Neural crest cell (in vitro differentiated cells): ENCODE measurements around the gene ATP6V0A1. TPM values are rescaled to one million over a fixed set of nuclear protein-coding genes. Genes with fewer than 3 reads are reported as not detected.
A peak's percentile ranks its signal among the peaks of the same experiment; 100 is the strongest.

Experiments used
- DNase-seq: peaks from one replicate; pipeline ENCODE4 v3.0.0; 2021; ENCODE audit warnings: low read depth, mixed read lengths, low spot score
- H3K27ac Mint-ChIP-seq: one replicate; pipeline ENCODE4 v1.8.0; 2021; ENCODE audit warnings: mild to moderate bottlenecking, mixed read lengths; ENCODE audit not compliant: unreplicated experiment
- H3K27me3 Mint-ChIP-seq: 2 replicates; pipeline ENCODE4 v1.8.0; 2021; ENCODE audit warnings: low read depth, mild to moderate bottlenecking, mixed read lengths
- H3K36me3 Mint-ChIP-seq: 2 replicates; pipeline ENCODE4 v1.8.0; 2021; ENCODE audit warnings: low read depth, mild to moderate bottlenecking, mixed read lengths
- H3K4me1 Mint-ChIP-seq: 2 replicates; pipeline ENCODE4 v1.8.0; 2021; ENCODE audit warnings: mixed read lengths
- H3K4me3 Mint-ChIP-seq: one replicate; pipeline ENCODE4 v1.8.0; 2021; ENCODE audit warnings: mild to moderate bottlenecking, mixed read lengths
- H3K9me3 Mint-ChIP-seq: 2 replicates; pipeline ENCODE4 v1.8.0; 2021; ENCODE audit warnings: mixed read lengths
- total RNA-seq: library from RNA; stranded (reverse); gene quantifications from 2 replicates; pipeline ENCODE4 v1.2.1, GENCODE V29; 2021
- TF ChIP-seq, protein P1 (sequence below): fragments of 200-600 bp; sonication (generic); conservative IDR thresholded peaks from 2 replicates; pipeline ENCODE4 v1.5.0; 2021; ENCODE audit warnings: antibody characterized with exemption, mild to moderate bottlenecking

ATP6V0A1 gene
- total RNA-seq, 1 donor from 2014 or later = 59.4 TPM

DNA sequence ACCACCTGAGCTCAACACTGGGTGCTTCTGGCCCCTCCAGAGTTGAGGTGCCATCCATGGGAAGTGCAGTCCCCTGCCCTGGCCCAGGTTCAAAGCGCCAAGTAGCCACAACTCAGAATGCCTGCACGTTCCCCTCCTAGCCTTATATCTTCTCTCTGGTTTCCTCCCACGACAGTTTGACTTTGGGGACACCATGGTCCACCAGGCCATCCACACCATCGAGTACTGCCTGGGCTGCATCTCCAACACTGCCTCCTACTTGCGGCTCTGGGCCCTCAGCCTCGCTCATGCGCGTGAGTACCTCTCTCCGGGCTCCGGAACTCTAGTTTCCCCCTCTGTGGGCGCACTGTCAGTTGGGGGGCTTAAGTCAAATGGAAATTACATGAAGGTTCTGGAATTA is 55.0 kb downstream of the ATP6V0A1 start:
- TF ChIP-seq, protein P1, sequence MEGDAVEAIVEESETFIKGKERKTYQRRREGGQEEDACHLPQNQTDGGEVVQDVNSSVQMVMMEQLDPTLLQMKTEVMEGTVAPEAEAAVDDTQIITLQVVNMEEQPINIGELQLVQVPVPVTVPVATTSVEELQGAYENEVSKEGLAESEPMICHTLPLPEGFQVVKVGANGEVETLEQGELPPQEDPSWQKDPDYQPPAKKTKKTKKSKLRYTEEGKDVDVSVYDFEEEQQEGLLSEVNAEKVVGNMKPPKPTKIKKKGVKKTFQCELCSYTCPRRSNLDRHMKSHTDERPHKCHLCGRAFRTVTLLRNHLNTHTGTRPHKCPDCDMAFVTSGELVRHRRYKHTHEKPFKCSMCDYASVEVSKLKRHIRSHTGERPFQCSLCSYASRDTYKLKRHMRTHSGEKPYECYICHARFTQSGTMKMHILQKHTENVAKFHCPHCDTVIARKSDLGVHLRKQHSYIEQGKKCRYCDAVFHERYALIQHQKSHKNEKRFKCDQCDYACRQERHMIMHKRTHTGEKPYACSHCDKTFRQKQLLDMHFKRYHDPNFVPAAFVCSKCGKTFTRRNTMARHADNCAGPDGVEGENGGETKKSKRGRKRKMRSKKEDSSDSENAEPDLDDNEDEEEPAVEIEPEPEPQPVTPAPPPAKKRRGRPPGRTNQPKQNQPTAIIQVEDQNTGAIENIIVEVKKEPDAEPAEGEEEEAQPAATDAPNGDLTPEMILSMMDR = no peak
- Mint-ChIP-seq H3K27ac (peak overlapping the region; percentile 62), H3K9me3 (no peaks in the 10 kb centered on the region), H3K36me3 (no peaks in the 10 kb centered on the region), H3K27me3 (no peaks in the 10 kb centered on the region), H3K4me1 (peaks cover 14% of the 10 kb centered on the region), H3K4me3 (no peak overlapping the region)
- DNase-seq = no peak

DNA sequence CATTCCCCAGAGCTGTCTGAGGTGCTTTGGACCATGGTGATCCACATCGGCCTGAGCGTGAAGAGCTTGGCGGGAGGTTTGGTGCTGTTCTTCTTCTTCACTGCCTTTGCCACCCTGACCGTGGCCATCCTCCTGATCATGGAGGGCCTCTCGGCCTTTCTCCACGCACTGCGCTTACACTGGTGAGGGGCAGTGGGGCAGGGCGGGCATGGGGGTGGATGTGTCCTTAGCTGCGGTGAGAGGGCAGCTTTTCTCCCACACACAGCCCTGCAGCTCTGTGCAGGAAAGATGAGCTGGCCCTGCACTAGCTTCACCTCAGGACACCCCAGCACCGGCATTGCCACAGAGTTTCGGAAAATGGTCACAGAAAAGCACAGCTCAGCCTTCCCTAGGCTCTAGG is 55.6 kb downstream of the ATP6V0A1 start:
- Mint-ChIP-seq H3K27ac (no peak overlapping the region), H3K27me3 (no peaks in the 10 kb centered on the region), H3K9me3 (no peaks in the 10 kb centered on the region), H3K36me3 (no peaks in the 10 kb centered on the region), H3K4me1 (peaks cover 19% of the 10 kb centered on the region), H3K4me3 (no peak overlapping the region)
- no peak for DNase-seq
- TF ChIP-seq, protein P1 = no peak

DNA sequence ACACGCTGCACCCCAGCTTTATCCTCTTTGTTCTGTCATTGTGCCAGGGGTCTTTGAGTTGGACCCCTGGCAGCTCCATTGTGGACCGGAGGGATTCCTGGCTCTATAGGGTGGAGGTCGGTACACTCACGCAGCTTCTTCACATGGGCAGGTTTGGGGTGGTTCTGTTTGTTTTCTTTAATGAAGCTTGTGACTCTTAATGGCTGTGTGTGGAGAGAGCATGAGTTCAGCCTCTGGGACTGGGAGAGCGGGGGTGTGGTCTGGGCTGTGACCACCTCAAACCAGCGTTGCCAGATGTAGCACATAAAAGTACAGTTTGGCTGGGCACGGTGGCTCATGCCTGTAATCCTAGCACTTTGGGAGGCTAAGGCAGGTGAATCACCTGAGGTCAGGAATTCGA is 56.2 kb downstream of the ATP6V0A1 start:
- TF ChIP-seq, protein P1 = no peak
- no peak overlapping the region for H3K27ac Mint-ChIP-seq
- no peak for DNase-seq
- H3K27me3 Mint-ChIP-seq = no peaks in the 10 kb centered on the region
- H3K4me1 Mint-ChIP-seq = peaks cover 25% of the 10 kb centered on the region
- no peak overlapping the region for H3K4me3 Mint-ChIP-seq
- no peaks in the 10 kb centered on the region for H3K9me3 Mint-ChIP-seq
- H3K36me3 Mint-ChIP-seq = no peaks in the 10 kb centered on the region

DNA sequence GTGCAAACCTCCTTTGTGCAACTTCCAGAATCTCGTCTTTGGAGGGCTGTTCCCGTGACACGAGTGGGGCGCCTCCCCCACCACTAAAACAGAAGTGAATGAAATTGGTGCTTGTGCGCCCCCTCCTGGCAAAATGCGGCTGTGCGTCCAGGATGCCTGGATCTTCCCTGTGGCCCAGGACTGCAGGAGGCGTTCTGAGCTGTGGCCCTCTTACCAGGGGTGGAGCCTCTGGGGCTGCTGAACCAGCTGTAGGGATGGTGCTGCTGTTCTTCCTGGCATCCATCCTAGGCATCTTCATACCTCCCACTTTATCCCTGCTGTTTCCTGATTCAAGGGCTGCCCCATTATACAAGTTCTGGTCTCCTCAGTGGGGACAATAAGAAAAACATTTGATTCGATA is 58.8 kb downstream of the ATP6V0A1 start:
- DNase-seq = peak; percentile 77
- TF ChIP-seq, protein P1 = peak; percentile 90
- peaks cover 50% of the 10 kb centered on the region for H3K4me1 Mint-ChIP-seq
- no peaks in the 10 kb centered on the region for H3K9me3 Mint-ChIP-seq
- no peak overlapping the region for H3K27ac Mint-ChIP-seq
- H3K4me3 Mint-ChIP-seq = no peak overlapping the region
- H3K27me3 Mint-ChIP-seq = no peaks in the 10 kb centered on the region
- peaks cover 5% of the 10 kb centered on the region for H3K36me3 Mint-ChIP-seq

DNA sequence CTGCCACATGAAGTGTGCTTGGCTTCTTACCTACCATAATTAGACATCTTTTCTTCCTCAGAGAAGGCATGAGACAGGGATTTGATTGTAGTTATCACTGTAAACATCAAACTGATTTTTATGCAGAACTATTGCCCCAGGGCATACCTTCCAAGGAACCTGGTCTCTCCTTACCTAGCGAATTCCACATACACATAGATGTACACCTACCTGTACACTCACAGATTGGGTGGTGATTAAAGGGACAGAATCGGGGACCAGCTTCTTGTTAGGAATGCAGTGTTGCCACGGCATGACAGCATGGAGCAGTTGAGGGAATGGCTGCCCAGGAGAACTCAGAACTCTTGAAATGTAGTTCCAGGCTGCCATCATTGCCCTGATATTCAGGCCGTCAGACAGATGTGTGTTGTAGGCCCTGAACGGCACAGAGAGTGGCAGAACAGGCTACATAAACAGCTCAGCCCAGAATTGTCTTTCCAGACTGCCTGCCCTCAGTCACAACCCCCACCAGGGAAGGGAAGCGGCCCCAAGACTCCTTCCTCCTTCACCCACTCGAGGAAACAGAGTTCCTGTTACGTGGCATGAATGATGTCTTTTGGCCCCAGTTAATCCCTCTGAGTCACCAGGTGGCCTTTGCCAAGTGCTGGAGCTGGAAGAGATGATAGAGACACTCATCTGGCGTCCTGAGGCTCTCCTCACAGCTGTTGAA is 59.5 kb downstream of the ATP6V0A1 start:
- peak overlapping the region; percentile 57 for H3K27ac Mint-ChIP-seq

More for the DNA sequence above, 59.5 kb downstream of the ATP6V0A1 start:
- peak overlapping the region; percentile 36 for H3K4me3 Mint-ChIP-seq
- DNase-seq = no peak
- peaks cover 54% of the 10 kb centered on the region for H3K4me1 Mint-ChIP-seq
- no peaks in the 10 kb centered on the region for H3K9me3 Mint-ChIP-seq
- H3K27me3 Mint-ChIP-seq = no peaks in the 10 kb centered on the region
- peaks cover 6% of the 10 kb centered on the region for H3K36me3 Mint-ChIP-seq
- TF ChIP-seq, protein P1 = no peak
